NB4 (cell line): ENCODE results near the gene AP3B1.

Source experiments
- DNase-seq: peaks from one replicate; pipeline ENCODE4 v3.0.0; 2010; ENCODE audit warnings: low read depth
- H3K4me3 ChIP-seq: one replicate; pipeline ENCODE4 v1.5.1; 2011; ENCODE audit warnings: mild to moderate bottlenecking, low read depth, low read length, moderate library complexity
- MAX ChIP-seq: IDR thresholded peaks from 2 replicates; pipeline ENCODE4 v1.6.1; 2011; ENCODE audit warnings: low read depth, low read length
- MYC ChIP-seq: IDR thresholded peaks from 2 replicates; pipeline ENCODE4 v1.6.1; 2011; ENCODE audit warnings: low read depth, low read length
- POLR2A ChIP-seq: IDR thresholded peaks from 2 replicates; pipeline ENCODE4 v1.6.1; 2011; ENCODE audit warnings: mild to moderate bottlenecking; ENCODE audit not compliant: insufficient read length; ENCODE audit errors: extremely low read depth
- TF ChIP-seq, protein P1 (sequence below): IDR thresholded peaks from one replicate; pipeline ENCODE4 v1.5.1; 2012; ENCODE audit warnings: low read depth, low read length

The AP3B1 gene

GRCh38 chr5:77957931-77958521, 336.5 kb downstream of the AP3B1 start:
- TF ChIP-seq POLR2A (no peak), MYC (no peak), MAX (no peak)
- TF ChIP-seq, protein P1, sequence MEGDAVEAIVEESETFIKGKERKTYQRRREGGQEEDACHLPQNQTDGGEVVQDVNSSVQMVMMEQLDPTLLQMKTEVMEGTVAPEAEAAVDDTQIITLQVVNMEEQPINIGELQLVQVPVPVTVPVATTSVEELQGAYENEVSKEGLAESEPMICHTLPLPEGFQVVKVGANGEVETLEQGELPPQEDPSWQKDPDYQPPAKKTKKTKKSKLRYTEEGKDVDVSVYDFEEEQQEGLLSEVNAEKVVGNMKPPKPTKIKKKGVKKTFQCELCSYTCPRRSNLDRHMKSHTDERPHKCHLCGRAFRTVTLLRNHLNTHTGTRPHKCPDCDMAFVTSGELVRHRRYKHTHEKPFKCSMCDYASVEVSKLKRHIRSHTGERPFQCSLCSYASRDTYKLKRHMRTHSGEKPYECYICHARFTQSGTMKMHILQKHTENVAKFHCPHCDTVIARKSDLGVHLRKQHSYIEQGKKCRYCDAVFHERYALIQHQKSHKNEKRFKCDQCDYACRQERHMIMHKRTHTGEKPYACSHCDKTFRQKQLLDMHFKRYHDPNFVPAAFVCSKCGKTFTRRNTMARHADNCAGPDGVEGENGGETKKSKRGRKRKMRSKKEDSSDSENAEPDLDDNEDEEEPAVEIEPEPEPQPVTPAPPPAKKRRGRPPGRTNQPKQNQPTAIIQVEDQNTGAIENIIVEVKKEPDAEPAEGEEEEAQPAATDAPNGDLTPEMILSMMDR, result no peak
- DNase-seq, result no peak
- no peak overlapping the region for H3K4me3 ChIP-seq

- no peak for DNase-seq
- no peak overlapping the region for H3K4me3 ChIP-seq
- TF ChIP-seq MYC (no peak), POLR2A (no peak), MAX (no peak)
- TF ChIP-seq, protein P1, result no peak
Measured at GRCh38 chr5:77957516-77957915, 337.0 kb downstream of the AP3B1 start.

GRCh38 chr5:77957081-77957480, 337.4 kb downstream of the AP3B1 start:
- H3K4me3 ChIP-seq, result no peak overlapping the region
- TF ChIP-seq, protein P1, result no peak
- no peak for TF ChIP-seq POLR2A
- no peak for TF ChIP-seq MYC
- TF ChIP-seq MAX, result no peak

GRCh38 chr5:77955577-77955976, 338.9 kb downstream of the AP3B1 start:
- DNase-seq, result no peak
- TF ChIP-seq, protein P1, result no peak
- H3K4me3 ChIP-seq, result no peak overlapping the region

More at GRCh38 chr5:77957081-77957480, 337.4 kb downstream of the AP3B1 start:
- DNase-seq, result no peak

GRCh38 chr5:77953374-77953773, 341.1 kb downstream of the AP3B1 start:
- H3K4me3 ChIP-seq, result no peak overlapping the region
- no peak for TF ChIP-seq MYC
- TF ChIP-seq, protein P1, result no peak
- TF ChIP-seq POLR2A, result no peak
- no peak for TF ChIP-seq MAX
- DNase-seq, result no peak

GRCh38 chr5:77952636-77953212, 341.8 kb downstream of the AP3B1 start:
- H3K4me3 ChIP-seq, result no peak overlapping the region
- TF ChIP-seq MYC, result no peak
- TF ChIP-seq, protein P1, result no peak
- no peak for TF ChIP-seq MAX
- no peak for TF ChIP-seq POLR2A
- no peak for DNase-seq
